ENCODE results near the gene STXBP6. TPM values are rescaled to one million over a fixed set of nuclear protein-coding genes. Genes with fewer than 3 reads are reported as not detected.

The STXBP6 gene
- total RNA-seq, result 10 to 100 TPM; 13.5 to 20.2 TPM

- H3K4me3 ChIP-seq, result peak within 1 kb of the TSS; percentile 71 to 74
- peaks cover 0 to 37% of the 10 kb centered on the region in 2 donors for H3K4me1 ChIP-seq
- peak within 1 kb of the TSS; percentile 87 to 93 for H3K27ac ChIP-seq
- peak; percentile 76 for DNase-seq (ENCODE audit: low spot score)
- no peak for TF ChIP-seq CTCF (IDR thresholded peaks at IDR 0.05)
- H3K36me3 ChIP-seq, result no peaks in the 10 kb centered on the region
- no peaks in the 10 kb centered on the region for H3K27me3 ChIP-seq
- H3K9me3 ChIP-seq, result no peaks in the 10 kb centered on the region
Measured at GRCh38 chr14:25049568-25050268, at the start of gene STXBP6. TSS of gene STXBP6 (minus strand) at chr14:25050147. CDS start at chr14:24974818, 75,329 bp downstream.

- no peak for TF ChIP-seq CTCF (IDR thresholded peaks at IDR 0.05)
Measured at GRCh38 chr14:25097120-25097519, 47.2 kb upstream of the STXBP6 start.

DNA sequence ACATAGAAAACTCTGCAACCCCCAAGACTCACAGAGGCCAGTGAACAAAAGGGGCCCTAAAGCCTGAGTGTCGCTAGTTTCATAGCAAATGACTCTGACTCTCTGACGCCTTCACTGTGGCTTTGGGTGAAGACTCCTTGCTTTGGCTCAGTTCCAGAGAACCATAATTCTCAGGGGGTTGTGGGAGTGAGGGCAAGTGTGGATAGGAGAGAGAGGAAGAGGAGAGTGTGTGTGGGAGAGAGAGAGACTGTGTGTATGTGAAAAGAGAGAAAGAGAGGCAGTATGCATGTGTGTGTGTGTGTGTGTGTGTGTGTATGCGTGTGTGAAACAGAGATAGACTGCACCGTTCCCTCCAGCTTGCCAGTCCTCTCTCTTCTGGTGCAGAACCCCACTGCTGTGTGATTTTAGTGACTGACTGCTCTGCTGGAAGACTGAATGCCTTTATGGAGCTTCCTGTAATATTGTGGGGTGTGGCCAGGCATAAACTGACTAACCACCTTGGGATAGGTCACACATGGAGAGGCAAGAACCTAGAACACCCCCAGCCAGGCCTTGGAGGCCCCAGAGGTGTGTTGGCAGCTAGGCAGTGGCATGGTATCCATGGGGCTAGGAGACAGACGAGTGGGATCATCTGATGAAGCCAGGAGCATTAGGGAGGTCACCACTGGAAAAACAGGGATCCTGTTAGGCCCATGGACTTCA, 45.9 kb upstream of the STXBP6 start:
- H3K27ac ChIP-seq, result no peak overlapping the region
- H3K27me3 ChIP-seq, result no peaks in the 10 kb centered on the region
- H3K36me3 ChIP-seq, result no peaks in the 10 kb centered on the region
- DNase-seq (ENCODE audit: low spot score), result no peak
- H3K9me3 ChIP-seq, result no peaks in the 10 kb centered on the region
- no peak overlapping the region for H3K4me3 ChIP-seq
- H3K4me1 ChIP-seq, result no peaks in the 10 kb centered on the region
- no peak for TF ChIP-seq CTCF (IDR thresholded peaks at IDR 0.05)

More at GRCh38 chr14:25097120-25097519, 47.2 kb upstream of the STXBP6 start:
- Histone ChIP-seq H3K27ac (no peak overlapping the region), H3K4me3 (no peak overlapping the region), H3K9me3 (no peaks in the 10 kb centered on the region), H3K4me1 (no peaks in the 10 kb centered on the region), H3K27me3 (no peaks in the 10 kb centered on the region), H3K36me3 (no peaks in the 10 kb centered on the region)
- no peak for DNase-seq (ENCODE audit: low spot score)

GRCh38 chr14:25094171-25094907, 44.4 kb upstream of the STXBP6 start:
- no peak overlapping the region for H3K27ac ChIP-seq
- H3K4me3 ChIP-seq, result no peak overlapping the region
- no peaks in the 10 kb centered on the region for H3K9me3 ChIP-seq
- H3K4me1 ChIP-seq, result no peaks in the 10 kb centered on the region
- H3K27me3 ChIP-seq, result no peaks in the 10 kb centered on the region
- TF ChIP-seq CTCF (IDR thresholded peaks at IDR 0.05), result no peak
- no peak for DNase-seq (ENCODE audit: low spot score)
- H3K36me3 ChIP-seq, result no peaks in the 10 kb centered on the region

GRCh38 chr14:25092258-25092740, 42.4 kb upstream of the STXBP6 start:
- H3K9me3 ChIP-seq, result no peaks in the 10 kb centered on the region

More at GRCh38 chr14:25092258-25092740, 42.4 kb upstream of the STXBP6 start:
- no peak for TF ChIP-seq CTCF (IDR thresholded peaks at IDR 0.05)
- Histone ChIP-seq H3K36me3 (no peaks in the 10 kb centered on the region), H3K4me1 (no peaks in the 10 kb centered on the region), H3K27me3 (no peaks in the 10 kb centered on the region), H3K4me3 (no peak overlapping the region), H3K27ac (no peak overlapping the region)
- no peak for DNase-seq (ENCODE audit: low spot score)

All from right atrium auricular region (tissue), 2 donors.